Measurements from ENCODE around the gene MFAP1.

- TF ChIP-seq POLR2A (IDR thresholded peaks at IDR 0.05) (no peak), CTCF (IDR thresholded peaks at IDR 0.05) (no peak)
These were observed 27.9 kb downstream of the MFAP1 start for GRCh38 chr15:43796566-43796965.

All from tibial nerve (tissue), 3 donors.